ENCODE measurements around the gene TMUB1. TPM values are rescaled to one million over a fixed set of nuclear protein-coding genes. Genes with fewer than 3 reads are reported as not detected.

The TMUB1 gene
- total and polyA plus RNA-seq, 9 of the 15 experiments (the other 6 are each of a cell fraction or from before 2014, with no cell fraction given), result 0.14 to 241 (median 74.1) TPM

- TF ChIP-seq TCF7L2 (IDR thresholded peaks at IDR 0.05; ENCODE audit: low read depth, low read length), result no peak
- TF ChIP-seq CTBP1 (IDR thresholded peaks at IDR 0.05; ENCODE audit: borderline replicate concordance), result 0 out of 2 replicates have a peak, but pooled peaks have one; percentile 25
- 0 out of 4 replicates have a peak, but pooled peaks of 1 of the 2 experiments have one; percentile 47 for TF ChIP-seq ZMIZ1 (IDR thresholded peaks at IDR 0.05; ENCODE audit: low read depth in 2 of 2, low read length in 2 of 2)
- TF ChIP-seq ZBTB11 (CRISPR knock-in tag; IDR thresholded peaks at IDR 0.05), result no peak
- TF ChIP-seq EP300 (IDR thresholded peaks at IDR 0.05; ENCODE audit: low read length), result no peak
- TF ChIP-seq CHCHD3 (CRISPR knock-in tag; IDR thresholded peaks at IDR 0.05), result no peak
- no peak for TF ChIP-seq YY1 (IDR thresholded peaks at IDR 0.05; ENCODE audit: borderline replicate concordance in 1 of 3, control insufficient read depth in 1 of 3, extremely low read depth in 1 of 3, insufficient read depth in 3 of 3, insufficient read length in 1 of 3, insufficient replicate concordance in 2 of 3, low read depth in 1 of 3, low read length in 2 of 3)
- no peak for TF ChIP-seq ZNF431 (CRISPR knock-in tag; IDR thresholded peaks at IDR 0.05)
- TF ChIP-seq ATF1 (CRISPR knock-in tag; IDR thresholded peaks at IDR 0.05), result no peak
- TF ChIP-seq ATF1 (tag; IDR thresholded peaks at IDR 0.05), result no peak
- peak; percentile 45 for TF ChIP-seq TEAD4 (IDR thresholded peaks at IDR 0.05; ENCODE audit: low read length)
- no peak for TF ChIP-seq TEAD4 (CRISPR knock-in tag; IDR thresholded peaks at IDR 0.05; ENCODE audit: borderline replicate concordance)
Measured at GRCh38 chr7:151091431-151091830, 8.1 kb upstream of the TMUB1 start (continued).

Data from K562 (cell line).